ENCODE measurements around the gene TSPO.

TSPO gene

GRCh38 chr22:43169310-43170130 is 18.2 kb downstream of the TSPO start:
- no peak for DNase-seq (ENCODE audit: low read depth)
- H3K4me3 ChIP-seq (ENCODE audit: low read length), result no peak overlapping the region
- TF ChIP-seq CTCF (conservative IDR thresholded peaks at IDR 0.05; ENCODE audit: low read length), result no peak

GRCh38 chr22:43170131-43170480 is 18.7 kb downstream of the TSPO start:
- no peak for DNase-seq (ENCODE audit: low read depth)
- no peak for TF ChIP-seq CTCF (conservative IDR thresholded peaks at IDR 0.05; ENCODE audit: low read length)
- no peak overlapping the region for H3K4me3 ChIP-seq (ENCODE audit: low read length)

GRCh38 chr22:43171019-43171491 is 19.7 kb downstream of the TSPO start:
- no peak for TF ChIP-seq CTCF (conservative IDR thresholded peaks at IDR 0.05; ENCODE audit: low read length)
- H3K4me3 ChIP-seq (ENCODE audit: low read length), result no peak overlapping the region

GRCh38 chr22:43171607-43172006 is 20.2 kb downstream of the TSPO start:
- H3K4me3 ChIP-seq (ENCODE audit: low read length), result no peak overlapping the region
- no peak for DNase-seq (ENCODE audit: low read depth)
- no peak for TF ChIP-seq CTCF (conservative IDR thresholded peaks at IDR 0.05; ENCODE audit: low read length)

More at GRCh38 chr22:43171019-43171491, 19.7 kb downstream of the TSPO start:
- no peak for DNase-seq (ENCODE audit: low read depth)

- TF ChIP-seq CTCF (conservative IDR thresholded peaks at IDR 0.05; ENCODE audit: low read length), result no peak
- no peak overlapping the region for H3K4me3 ChIP-seq (ENCODE audit: low read length)
- no peak for DNase-seq (ENCODE audit: low read depth)
Observed at GRCh38 chr22:43172191-43172590, 20.8 kb downstream of the TSPO start.

- no peak for DNase-seq (ENCODE audit: low read depth)
- no peak overlapping the region for H3K4me3 ChIP-seq (ENCODE audit: low read length)
Observed at GRCh38 chr22:43173566-43173965, 22.2 kb downstream of the TSPO start.

More at GRCh38 chr22:43173566-43173965, 22.2 kb downstream of the TSPO start:
- no peak for TF ChIP-seq CTCF (conservative IDR thresholded peaks at IDR 0.05; ENCODE audit: low read length)
